ENCODE results near the gene SUGCT. TPM values are rescaled to one million over a fixed set of nuclear protein-coding genes. Genes with fewer than 3 reads are reported as not detected.
"Not testable (repeated sequence)": the region's sequence is repeated elsewhere in the genome, so short reads cannot be mapped to it uniquely, and the experiment has no call there.

SUGCT gene
- total RNA-seq, 2 donors from 2014 or later: 0.66 to 0.80 TPM

GRCh38 chr7:40234046-40234445 lies 99.2 kb downstream of the SUGCT start:
- H3K4me3 Mint-ChIP-seq: no peak overlapping the region
- no peaks in the 10 kb centered on the region for H3K4me1 Mint-ChIP-seq
- no peaks in the 10 kb centered on the region for H3K9me3 Mint-ChIP-seq
- no peak for ATAC-seq (replicated peaks)
- H3K27ac Mint-ChIP-seq: no peak overlapping the region
- H3K36me3 Mint-ChIP-seq (ENCODE audit: low read depth): no peaks in the 10 kb centered on the region
- H3K27me3 Mint-ChIP-seq: no peaks in the 10 kb centered on the region

GRCh38 chr7:40234666-40235065 lies 99.9 kb downstream of the SUGCT start:
- no peaks in the 10 kb centered on the region for H3K4me1 Mint-ChIP-seq
- no peaks in the 10 kb centered on the region for H3K36me3 Mint-ChIP-seq (ENCODE audit: low read depth)
- no peaks in the 10 kb centered on the region for H3K9me3 Mint-ChIP-seq
- no peak overlapping the region for H3K27ac Mint-ChIP-seq
- H3K27me3 Mint-ChIP-seq: no peaks in the 10 kb centered on the region
- H3K4me3 Mint-ChIP-seq: no peak overlapping the region
- no peak for ATAC-seq (replicated peaks)

GRCh38 chr7:40237731-40238130 lies 102.9 kb downstream of the SUGCT start:
- Mint-ChIP-seq H3K9me3 (no peaks in the 10 kb centered on the region), H3K27ac (no peak overlapping the region), H3K4me3 (no peak overlapping the region), H3K4me1 (no peaks in the 10 kb centered on the region), H3K36me3 (ENCODE audit: low read depth) (no peaks in the 10 kb centered on the region), H3K27me3 (no peaks in the 10 kb centered on the region)
- ATAC-seq (replicated peaks): no peak

GRCh38 chr7:40239755-40240303 lies 105.0 kb downstream of the SUGCT start:
- no peaks in the 10 kb centered on the region for H3K9me3 Mint-ChIP-seq
- no peaks in the 10 kb centered on the region for H3K36me3 Mint-ChIP-seq (ENCODE audit: low read depth)
- no peak overlapping the region for H3K27ac Mint-ChIP-seq
- no peaks in the 10 kb centered on the region for H3K27me3 Mint-ChIP-seq
- H3K4me1 Mint-ChIP-seq: no peaks in the 10 kb centered on the region
- no peak overlapping the region for H3K4me3 Mint-ChIP-seq
- ATAC-seq (replicated peaks): no peak

- Mint-ChIP-seq H3K27me3 (no peaks in the 10 kb centered on the region), H3K27ac (no peak overlapping the region), H3K4me3 (no peak overlapping the region), H3K36me3 (ENCODE audit: low read depth) (no peaks in the 10 kb centered on the region), H3K4me1 (no peaks in the 10 kb centered on the region), H3K9me3 (no peaks in the 10 kb centered on the region)
- ATAC-seq (replicated peaks): no peak
These were observed 108.3 kb downstream of the SUGCT start for GRCh38 chr7:40243076-40243475.

GRCh38 chr7:40244226-40244625 lies 109.4 kb downstream of the SUGCT start:
- H3K27me3 Mint-ChIP-seq: no peaks in the 10 kb centered on the region
- ATAC-seq (replicated peaks): no peak

GRCh38 chr7:40248681-40249080 lies 113.9 kb downstream of the SUGCT start:
- no peaks in the 10 kb centered on the region for H3K9me3 Mint-ChIP-seq

More at GRCh38 chr7:40244226-40244625, 109.4 kb downstream of the SUGCT start:
- Mint-ChIP-seq H3K9me3 (no peaks in the 10 kb centered on the region), H3K27ac (no peak overlapping the region), H3K4me1 (no peaks in the 10 kb centered on the region), H3K4me3 (no peak overlapping the region), H3K36me3 (ENCODE audit: low read depth) (no peaks in the 10 kb centered on the region)

DNA sequence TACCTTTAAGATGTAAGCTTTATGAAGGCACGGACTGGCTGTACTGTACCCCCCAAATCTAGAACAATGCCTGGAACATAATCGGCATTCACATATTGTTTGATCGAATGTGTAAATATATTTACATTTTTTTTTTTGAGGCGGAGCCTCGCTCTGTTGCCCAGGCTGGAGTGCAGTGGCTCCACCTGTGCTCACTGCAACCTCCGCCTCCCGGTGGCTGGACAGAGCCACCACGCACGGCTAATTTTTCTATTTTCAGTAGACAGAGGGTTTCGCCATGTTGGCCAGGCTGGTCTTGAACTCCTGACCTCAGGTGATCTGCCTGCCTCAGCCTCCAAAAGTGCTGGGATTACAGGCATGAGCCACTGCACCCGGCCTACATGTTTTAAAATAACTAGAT lies 118.6 kb downstream of the SUGCT start:
- not testable (repeated sequence) for H3K4me3 Mint-ChIP-seq; H3K4me1 Mint-ChIP-seq; H3K27ac Mint-ChIP-seq; H3K27me3 Mint-ChIP-seq; ATAC-seq (replicated peaks); H3K36me3 Mint-ChIP-seq (ENCODE audit: low read depth); H3K9me3 Mint-ChIP-seq

More at GRCh38 chr7:40248681-40249080, 113.9 kb downstream of the SUGCT start:
- H3K36me3 Mint-ChIP-seq (ENCODE audit: low read depth): no peaks in the 10 kb centered on the region
- no peak overlapping the region for H3K4me3 Mint-ChIP-seq
- H3K27ac Mint-ChIP-seq: no peak overlapping the region
- no peak for ATAC-seq (replicated peaks)
- H3K4me1 Mint-ChIP-seq: no peaks in the 10 kb centered on the region
- no peaks in the 10 kb centered on the region for H3K27me3 Mint-ChIP-seq

- ATAC-seq (replicated peaks): no peak
- no peaks in the 10 kb centered on the region for H3K9me3 Mint-ChIP-seq
- H3K27ac Mint-ChIP-seq: no peak overlapping the region
- H3K27me3 Mint-ChIP-seq: no peaks in the 10 kb centered on the region
- H3K36me3 Mint-ChIP-seq (ENCODE audit: low read depth): no peaks in the 10 kb centered on the region
- H3K4me1 Mint-ChIP-seq: no peaks in the 10 kb centered on the region
- no peak overlapping the region for H3K4me3 Mint-ChIP-seq
These were observed 129.1 kb downstream of the SUGCT start for GRCh38 chr7:40263752-40264390.

- no peaks in the 10 kb centered on the region for H3K36me3 Mint-ChIP-seq (ENCODE audit: low read depth)
- H3K4me3 Mint-ChIP-seq: no peak overlapping the region
- H3K27ac Mint-ChIP-seq: no peak overlapping the region
- no peaks in the 10 kb centered on the region for H3K4me1 Mint-ChIP-seq
- H3K9me3 Mint-ChIP-seq: no peaks in the 10 kb centered on the region
- no peak for ATAC-seq (replicated peaks)
- no peaks in the 10 kb centered on the region for H3K27me3 Mint-ChIP-seq
These were observed 132.8 kb downstream of the SUGCT start for GRCh38 chr7:40267583-40267982.

- not testable (repeated sequence) for H3K27me3 Mint-ChIP-seq; H3K4me1 Mint-ChIP-seq; ATAC-seq (replicated peaks); H3K4me3 Mint-ChIP-seq; H3K27ac Mint-ChIP-seq; H3K9me3 Mint-ChIP-seq; H3K36me3 Mint-ChIP-seq (ENCODE audit: low read depth)
These were observed 134.0 kb downstream of the SUGCT start for GRCh38 chr7:40268810-40269209.

- no peaks in the 10 kb centered on the region for H3K36me3 Mint-ChIP-seq (ENCODE audit: low read depth)
- no peaks in the 10 kb centered on the region for H3K4me1 Mint-ChIP-seq
- peaks cover 2% of the 10 kb centered on the region for H3K9me3 Mint-ChIP-seq
- H3K27ac Mint-ChIP-seq: no peak overlapping the region
- H3K27me3 Mint-ChIP-seq: peaks cover 3% of the 10 kb centered on the region
- no peak for ATAC-seq (replicated peaks)
- no peak overlapping the region for H3K4me3 Mint-ChIP-seq
These were observed 141.3 kb downstream of the SUGCT start for GRCh38 chr7:40276061-40276460.

GRCh38 chr7:40279991-40280390 lies 145.2 kb downstream of the SUGCT start:
- Mint-ChIP-seq H3K4me3 (no peak overlapping the region), H3K36me3 (ENCODE audit: low read depth) (no peaks in the 10 kb centered on the region), H3K4me1 (no peaks in the 10 kb centered on the region), H3K27me3 (peaks cover 3% of the 10 kb centered on the region), H3K27ac (no peak overlapping the region), H3K9me3 (peaks cover 3% of the 10 kb centered on the region)
- no peak for ATAC-seq (replicated peaks)

GRCh38 chr7:40282858-40283257 lies 148.1 kb downstream of the SUGCT start:
- Mint-ChIP-seq H3K4me3 (no peak overlapping the region), H3K27me3 (peaks cover 3% of the 10 kb centered on the region), H3K27ac (no peak overlapping the region), H3K9me3 (peaks cover 3% of the 10 kb centered on the region), H3K4me1 (no peaks in the 10 kb centered on the region), H3K36me3 (ENCODE audit: low read depth) (no peaks in the 10 kb centered on the region)
- ATAC-seq (replicated peaks): no peak

- H3K4me1 Mint-ChIP-seq: no peaks in the 10 kb centered on the region
- H3K27me3 Mint-ChIP-seq: peaks cover 3% of the 10 kb centered on the region
- no peaks in the 10 kb centered on the region for H3K36me3 Mint-ChIP-seq (ENCODE audit: low read depth)
- H3K4me3 Mint-ChIP-seq: no peak overlapping the region
- no peak for ATAC-seq (replicated peaks)
- H3K27ac Mint-ChIP-seq: no peak overlapping the region
- peaks cover 3% of the 10 kb centered on the region for H3K9me3 Mint-ChIP-seq
These were observed 148.6 kb downstream of the SUGCT start for GRCh38 chr7:40283391-40283790.
